Forelimb muscle (tissue), 1 donor: ENCODE measurements around the gene NOS3. TPM values are rescaled to one million over a fixed set of nuclear protein-coding genes. Genes with fewer than 3 reads are reported as not detected.

Experiments
- DNase-seq: peaks from one replicate; pipeline ENCODE4 v3.0.0-alpha.2; 2013; ENCODE audit warnings: low read depth
- polyA plus RNA-seq: library from polyadenylated mRNA; unstranded; fragments of 120-200 nt; gene quantifications from one replicate; pipeline ENCODE4 v1.2.1, GENCODE V29; 2013; ENCODE audit not compliant: insufficient read length

The NOS3 gene
- polyA plus RNA-seq, result 5.5 TPM

DNA sequence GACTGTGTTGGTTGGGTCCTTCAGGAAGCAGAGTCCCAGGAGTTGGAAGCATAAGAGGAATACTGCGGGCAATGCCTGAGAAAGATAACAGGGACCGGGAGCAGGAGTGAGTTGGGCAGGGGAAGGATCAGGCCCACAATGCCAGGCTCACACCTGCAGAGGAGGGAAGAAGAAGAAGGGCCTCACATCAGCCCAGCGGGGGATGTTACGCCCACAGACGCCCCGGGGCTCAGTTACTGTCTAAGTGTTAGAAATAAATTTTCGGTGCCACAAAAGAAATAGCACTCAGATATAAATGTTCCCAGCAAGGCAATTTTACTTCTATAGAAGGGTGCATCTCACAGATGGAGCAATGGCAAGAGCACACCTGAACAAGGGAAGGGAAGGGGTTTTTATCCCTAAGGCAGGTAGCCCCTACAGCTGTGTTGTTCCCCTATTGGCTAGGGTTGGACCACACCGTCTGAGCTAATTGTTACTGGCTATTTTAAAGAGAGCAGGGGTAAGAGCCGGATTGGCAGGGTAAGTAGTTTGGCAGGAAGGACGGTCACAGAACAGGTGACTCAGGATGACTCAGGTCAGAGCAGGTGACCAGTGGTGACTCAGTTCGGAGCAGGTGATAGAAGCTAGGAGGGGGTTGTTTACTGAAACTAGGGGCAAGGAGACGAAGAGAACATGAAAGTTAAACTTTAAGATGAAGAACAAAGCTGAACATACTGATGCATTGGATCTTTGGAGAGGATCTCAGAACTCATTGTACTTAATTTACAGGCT, at the start of gene NOS3:
NOS3 (plus strand) TSS at position 602 of the 771 bp plus-strand sequence. CDS start 2,787 bp downstream, outside the sequence.
- no peak for DNase-seq

GRCh38 chr7:150941351-150942000, 49.3 kb upstream of the NOS3 start:
- no peak for DNase-seq

DNA sequence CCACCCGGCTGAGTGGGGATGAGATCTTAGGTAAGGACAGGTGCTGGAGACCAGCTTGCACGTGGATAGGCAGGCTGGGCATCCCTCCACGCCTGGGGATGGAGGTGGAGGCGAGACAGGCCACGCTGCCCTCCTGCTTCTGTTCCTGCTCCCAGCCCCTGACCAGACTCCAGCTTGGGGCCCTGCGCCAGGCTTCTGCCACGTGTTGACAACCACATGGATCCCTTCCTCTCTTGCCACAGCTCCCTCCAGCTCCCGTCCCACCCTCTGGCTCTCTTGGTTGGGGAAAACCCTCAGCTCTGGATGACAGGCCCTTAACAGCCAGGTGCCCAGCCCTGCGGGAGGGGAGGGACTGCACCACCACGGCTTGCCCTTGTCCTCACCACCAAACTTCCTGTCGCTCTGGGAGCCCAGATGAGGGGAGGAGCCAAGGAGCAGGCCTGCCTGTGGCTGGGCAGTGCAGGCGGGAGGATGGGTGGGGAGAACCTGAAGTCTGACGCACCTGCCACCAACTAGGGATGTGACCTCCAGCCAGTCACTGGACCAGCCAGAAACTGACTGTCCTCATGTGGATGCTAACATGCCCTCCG, 48.7 kb upstream of the NOS3 start:
- no peak for DNase-seq

DNA sequence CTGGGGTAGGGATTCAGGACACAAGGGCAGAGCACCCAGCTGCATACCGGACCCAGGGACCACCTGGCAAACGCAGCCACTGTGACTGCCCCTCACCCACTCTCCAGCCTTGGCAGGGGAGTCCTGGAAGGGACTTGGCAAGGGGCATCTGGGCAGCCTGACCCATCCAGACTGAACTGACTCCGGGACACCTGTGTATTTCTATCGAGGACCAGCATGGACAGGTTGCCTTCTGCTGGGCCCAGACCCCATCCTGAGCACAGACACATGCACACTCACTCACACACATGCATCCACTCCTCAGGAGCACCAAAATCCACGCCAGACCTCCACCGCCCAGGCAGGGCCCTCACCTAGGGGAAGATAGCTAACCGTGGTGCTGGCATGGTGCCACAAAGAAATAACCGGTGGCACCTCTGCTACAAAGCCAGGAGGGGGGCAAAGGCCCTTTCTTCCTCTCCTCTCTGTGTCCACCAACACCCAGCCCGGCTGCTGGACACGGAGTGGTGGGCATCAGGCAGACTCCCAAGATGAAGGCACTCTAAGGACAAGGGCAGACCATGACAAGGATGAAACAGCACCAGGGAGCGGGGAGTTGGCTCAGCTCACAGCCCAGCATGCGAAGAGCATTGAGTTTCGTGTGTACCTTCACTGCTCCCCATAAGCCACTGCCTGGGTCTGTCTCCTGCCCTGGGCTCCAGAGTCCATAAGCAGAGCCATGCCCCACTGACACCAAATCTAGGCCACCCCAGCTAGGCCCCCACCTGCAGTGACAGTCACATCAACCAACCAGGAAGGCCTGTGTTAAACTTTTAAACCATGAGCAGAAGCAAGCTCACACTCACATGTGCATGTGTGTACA, 48.0 kb upstream of the NOS3 start:
- no peak for DNase-seq

GRCh38 chr7:150943453-150943814, 47.4 kb upstream of the NOS3 start:
- no peak for DNase-seq

DNA sequence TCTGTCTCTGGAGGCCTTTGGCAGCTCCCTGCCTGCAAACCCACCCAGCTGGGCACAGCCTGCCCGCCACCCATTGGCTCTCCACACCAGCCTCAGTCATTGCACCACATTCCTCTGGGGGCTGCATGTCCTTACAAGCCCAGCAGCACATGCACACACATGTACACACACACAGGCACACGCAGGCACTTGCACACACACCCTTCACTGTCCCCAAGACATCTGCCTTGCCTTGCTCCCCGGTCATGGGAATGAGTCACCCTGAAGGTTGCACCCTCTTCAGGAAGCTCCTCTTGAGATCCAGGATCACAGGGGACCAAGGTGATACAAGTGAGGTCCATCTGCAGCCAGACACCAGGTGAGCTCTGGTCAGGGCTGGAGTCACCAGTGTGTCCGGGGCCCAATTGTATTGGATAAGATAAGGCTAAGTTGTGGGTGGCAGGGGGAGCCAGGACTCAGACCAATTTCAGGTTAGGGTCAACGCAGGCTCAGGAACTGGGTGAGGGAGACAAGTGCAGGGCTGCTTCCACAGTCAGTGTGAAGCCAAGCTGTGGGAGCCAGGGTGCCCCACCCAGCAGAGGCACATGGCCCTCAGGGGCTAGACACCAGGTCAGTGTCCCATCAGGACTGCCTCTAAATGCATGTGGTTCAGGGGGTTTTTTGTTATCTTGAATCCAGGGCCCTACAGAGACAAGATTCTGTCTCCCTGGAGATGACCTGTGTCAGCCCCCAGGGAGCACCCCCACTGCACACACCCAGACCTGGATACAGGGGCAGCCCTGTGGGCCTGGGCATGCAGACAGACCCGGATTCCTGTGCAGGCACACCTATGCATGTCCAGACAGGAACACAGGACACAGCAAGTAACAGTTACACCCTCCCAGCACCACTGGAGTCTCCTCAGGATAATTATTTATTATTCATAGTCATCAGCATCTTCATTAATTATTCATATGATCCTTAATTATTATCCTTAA, 46.5 kb upstream of the NOS3 start:
- DNase-seq, result no peak

- DNase-seq, result no peak
Measured at GRCh38 chr7:150945171-150945852, 45.5 kb upstream of the NOS3 start.

DNA sequence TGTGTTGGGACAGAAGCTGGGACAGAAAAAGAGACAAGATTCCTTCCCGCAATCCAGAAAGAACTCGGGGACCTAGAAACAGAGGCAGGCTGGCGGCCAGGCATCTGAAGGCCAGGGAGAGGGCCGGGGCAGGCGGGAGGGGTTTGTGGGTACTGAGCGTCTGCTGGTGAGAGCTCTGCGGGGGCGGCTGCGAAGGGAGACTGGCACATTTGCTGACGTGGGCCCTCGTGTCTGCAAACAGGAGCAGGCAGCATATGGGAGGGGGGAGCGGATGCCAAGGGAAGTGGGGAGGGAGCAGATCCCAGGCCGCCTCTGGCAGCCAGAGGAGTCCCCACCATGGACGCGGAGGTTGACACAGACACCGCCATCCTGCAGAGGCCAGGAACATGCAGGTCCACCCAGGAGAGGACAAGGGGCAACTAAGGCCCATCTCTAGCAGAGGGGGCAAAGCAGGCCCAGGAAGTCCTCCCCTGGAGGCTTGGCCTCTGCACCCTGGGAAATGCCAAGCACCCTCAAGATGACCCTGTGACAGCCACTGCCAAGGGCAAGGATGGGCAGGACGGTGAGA, 44.9 kb upstream of the NOS3 start:
- no peak for DNase-seq

- DNase-seq, result no peak
Measured at GRCh38 chr7:150946421-150947240, 44.2 kb upstream of the NOS3 start.

DNA sequence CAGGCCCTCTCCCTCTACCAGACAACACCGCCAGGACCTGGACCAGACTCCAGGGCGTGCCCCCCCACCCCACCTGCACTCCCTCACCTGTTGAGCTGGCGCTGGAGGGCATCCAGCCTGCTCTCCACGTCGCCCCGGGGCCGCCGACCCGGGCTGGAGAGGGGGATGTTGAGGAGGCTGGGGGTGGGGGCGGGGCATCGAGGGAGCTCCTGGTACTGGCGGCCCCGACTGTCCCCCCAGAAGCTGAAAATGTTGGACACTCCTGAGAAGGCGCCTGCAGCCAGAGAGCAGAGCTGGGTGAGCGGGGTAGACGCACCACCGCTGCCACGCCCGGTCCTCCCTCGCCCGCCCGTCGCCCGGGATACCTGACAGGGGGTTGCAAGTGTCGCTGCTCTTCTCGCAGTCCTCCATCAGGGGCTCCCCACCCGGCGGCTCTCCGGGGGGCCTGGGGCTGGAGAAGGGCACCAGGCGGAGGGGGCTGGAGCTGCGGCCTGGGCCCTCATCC, 43.5 kb upstream of the NOS3 start:
- no peak for DNase-seq

DNA sequence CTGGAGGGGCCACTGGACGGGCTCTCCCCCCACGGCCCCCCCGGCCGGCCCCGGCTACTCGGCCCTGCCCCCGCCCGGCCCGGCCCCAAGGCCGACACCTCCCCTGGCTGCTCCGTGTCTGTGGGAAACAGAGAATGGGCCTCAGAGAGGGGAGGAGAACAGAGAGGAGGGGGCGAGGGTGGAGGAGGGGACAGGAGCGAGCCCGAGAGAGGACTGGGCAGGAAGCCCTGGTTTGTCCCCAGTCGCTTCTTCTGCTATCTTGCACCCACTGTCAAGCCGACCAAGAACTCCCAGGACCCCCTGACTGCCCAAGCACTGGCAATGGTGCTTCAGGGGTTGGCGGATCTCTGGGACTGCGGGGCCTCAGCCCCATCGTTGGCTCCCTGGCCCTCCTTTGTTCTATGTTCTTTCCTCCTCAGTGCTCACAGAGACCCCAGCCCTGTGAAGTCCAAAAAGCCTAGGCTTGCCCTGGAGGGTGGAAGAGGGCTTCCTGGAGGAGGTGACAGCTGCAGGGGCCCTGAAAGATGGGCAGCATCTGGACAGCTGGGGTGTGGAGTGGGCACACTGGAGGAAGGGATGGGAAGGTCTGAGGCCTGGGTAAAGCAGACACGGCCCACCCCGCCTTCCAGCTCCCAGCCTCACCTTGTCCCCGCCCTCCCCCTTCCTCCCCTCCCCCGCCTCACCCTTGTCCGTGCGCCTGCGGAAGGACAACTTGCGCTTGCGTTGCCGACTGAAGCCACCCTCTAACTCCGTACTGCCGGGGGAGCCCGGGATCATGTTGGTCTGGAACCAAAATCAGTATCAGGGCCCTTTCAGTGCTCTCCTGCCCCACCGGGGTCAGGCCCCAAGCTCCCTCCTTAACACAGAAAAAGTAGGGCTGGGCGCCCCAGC, 42.8 kb upstream of the NOS3 start:
- no peak for DNase-seq

- no peak for DNase-seq
Measured at GRCh38 chr7:150948791-150949251, 42.0 kb upstream of the NOS3 start.

DNA sequence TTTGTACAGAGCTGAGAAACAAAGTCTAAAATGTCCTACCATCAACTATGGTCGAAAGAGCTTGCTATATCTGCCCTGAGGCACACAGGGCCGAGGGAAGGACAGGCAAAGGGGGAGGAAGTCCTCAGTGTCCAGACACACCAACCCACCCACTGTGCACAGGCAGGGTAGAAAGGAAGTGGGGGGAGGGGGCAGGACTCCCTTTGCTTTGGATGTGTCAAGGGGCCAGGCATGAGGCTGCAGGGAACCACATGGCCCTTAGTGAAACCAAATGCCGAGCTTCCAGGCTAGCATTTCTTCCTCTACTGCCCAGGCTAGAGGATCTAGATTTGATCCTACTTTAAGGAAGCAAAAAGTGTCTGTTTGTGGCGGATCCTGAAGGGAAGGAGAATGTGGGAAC, 41.3 kb upstream of the NOS3 start:
- no peak for DNase-seq

DNA sequence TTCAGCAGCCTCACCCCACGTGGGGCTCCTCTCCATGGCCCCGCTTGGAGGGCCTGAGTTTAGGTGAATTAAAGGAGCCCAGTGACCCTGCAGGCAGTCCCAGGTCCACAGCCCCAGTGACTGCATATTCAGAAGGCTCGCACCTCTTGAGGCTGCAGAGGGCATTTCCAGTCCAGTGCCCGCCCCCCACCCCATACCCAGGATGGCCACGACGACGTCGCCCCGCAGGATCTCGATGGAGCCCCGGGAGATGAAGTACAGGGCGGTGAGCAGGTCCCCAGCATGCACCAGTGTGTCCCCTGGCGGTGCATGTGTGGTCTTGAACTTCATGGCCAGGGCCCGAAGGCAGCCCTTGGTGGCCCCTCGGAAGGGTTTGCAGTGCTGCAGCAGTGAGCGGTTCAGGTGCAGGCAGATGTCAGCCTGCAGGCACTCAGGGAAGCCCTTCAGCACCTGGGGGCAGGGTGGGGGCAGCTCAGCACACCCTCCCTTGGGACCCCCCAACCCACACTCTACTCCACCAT, 40.8 kb upstream of the NOS3 start:
- DNase-seq, result no peak

DNA sequence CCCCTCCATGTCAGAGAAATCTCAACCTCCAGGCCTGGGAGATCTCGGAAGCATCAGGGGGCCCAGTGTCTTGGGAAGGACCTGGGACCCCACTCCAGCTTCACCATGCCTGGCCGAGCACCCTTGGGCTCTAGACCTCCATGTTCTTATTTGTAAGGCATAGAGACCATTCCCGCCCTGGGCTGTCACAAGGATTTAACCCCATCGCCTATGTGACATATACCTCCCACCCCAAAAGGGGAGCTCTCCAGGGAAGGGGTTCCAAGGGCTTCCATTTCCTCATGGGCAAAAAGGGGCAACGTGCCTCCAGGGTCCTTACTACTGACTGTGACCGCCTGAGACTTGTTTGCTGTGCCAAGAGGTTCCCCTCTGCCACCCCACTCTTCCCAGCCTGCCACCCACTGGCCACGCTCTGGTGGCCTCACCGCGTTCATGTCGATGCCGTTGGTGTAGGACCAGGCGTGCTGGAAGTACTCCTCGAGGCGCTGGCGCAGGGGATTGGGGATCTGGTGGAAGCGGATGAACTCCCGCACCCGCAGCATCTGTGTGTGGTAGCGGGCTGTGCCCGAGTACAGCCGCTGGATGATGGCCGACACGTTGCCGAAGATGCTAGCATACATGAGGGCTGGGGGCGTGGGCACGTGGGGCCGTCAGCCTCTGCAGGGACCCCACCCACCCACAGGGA, 40.2 kb upstream of the NOS3 start:
- DNase-seq, result no peak

DNA sequence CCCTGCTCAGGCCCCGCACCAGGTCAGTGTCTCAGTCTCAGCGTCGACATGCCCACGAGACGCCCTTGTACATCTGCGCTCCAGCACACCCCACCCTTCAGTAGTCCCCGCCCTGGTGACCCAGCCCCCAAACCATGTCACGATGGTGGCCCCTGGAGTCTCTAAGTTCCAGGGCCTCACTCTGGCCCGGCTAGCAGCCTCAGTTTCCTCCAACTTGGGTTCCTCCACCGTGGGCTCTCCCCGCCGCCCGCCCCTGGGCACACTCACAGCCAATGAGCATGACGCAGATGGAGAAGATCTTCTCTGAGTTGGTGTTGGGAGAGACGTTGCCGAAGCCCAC, 39.7 kb upstream of the NOS3 start:
- DNase-seq, result no peak

GRCh38 chr7:150951521-150951920, 39.3 kb upstream of the NOS3 start:
- DNase-seq, result no peak
